PC-9 (cell line): ENCODE data around the gene CCDC88C. TPM values are rescaled to one million over a fixed set of nuclear protein-coding genes. Genes with fewer than 3 reads are reported as not detected.

ENCODE experiments used
- BruUV-seq: library from RNA; stranded (reverse); fragments of 400-500 nt; replicated peaks from 2 replicates; lab custom pipeline; 2021; lab: Mats Ljungman, UMichigan
- CTCF ChIA-PET: fragments of 300-600 bp; sonication (Branson Sonifier 250); formaldehyde crosslinking; loops from one replicate; lab custom pipeline; 2022; ENCODE audit warnings: antibody characterized with exemption; lab: Charles Lee
- POLR2A ChIA-PET: fragments of 300-600 bp; sonication (Branson Sonifier 250); formaldehyde crosslinking; loops from one replicate; lab custom pipeline; 2022; ENCODE audit warnings: antibody characterized with exemption; ENCODE audit not compliant: unreplicated experiment; lab: Charles Lee
- DNase-seq, 2 experiments: peaks; one replicate each; pipeline versions ENCODE4 v3.0.0 to v3.0.0-alpha.2; 2015 to 2022; ENCODE audit warnings: mixed read lengths in 1 of 2
- H2AFZ ChIP-seq: fragments of 200-600 bp; sonication (generic); 2 replicates; pipeline ENCODE4 v1.8.1; 2017; ENCODE audit warnings: antibody characterized with exemption
- H3F3A ChIP-seq: fragments of 200-600 bp; sonication (generic); 2 replicates; pipeline ENCODE4 v1.8.1; 2017; ENCODE audit warnings: antibody characterized with exemption, mild to moderate bottlenecking, low read depth; ENCODE audit not compliant: insufficient read depth
- H3K27ac ChIP-seq: fragments of 200-600 bp; sonication (generic); 2 replicates; pipeline ENCODE4 v1.6.1; 2016; ENCODE audit warnings: mixed run types
- H3K27me3 ChIP-seq: fragments of 200-600 bp; sonication (generic); 2 replicates; pipeline ENCODE4 v1.6.1; 2016; ENCODE audit warnings: low read depth, mixed run types; ENCODE audit not compliant: insufficient read depth
- H3K36me3 ChIP-seq: fragments of 200-600 bp; sonication (generic); 2 replicates; pipeline ENCODE4 v1.6.1; 2016; ENCODE audit warnings: low read depth, mixed run types
- H3K4me1 ChIP-seq: fragments of 200-600 bp; sonication (generic); replicated peaks from 2 replicates; pipeline ENCODE4 v1.6.1; 2016; ENCODE audit warnings: mixed run types; ENCODE audit not compliant: insufficient read depth
- H3K4me2 ChIP-seq: fragments of 200-600 bp; sonication (generic); 2 replicates; pipeline ENCODE4 v1.6.1; 2017; ENCODE audit warnings: mixed run types
- H3K4me3 ChIP-seq: fragments of 200-600 bp; sonication (generic); 2 replicates; pipeline ENCODE4 v1.6.1; 2016; ENCODE audit warnings: mixed run types
- H3K79me2 ChIP-seq: fragments of 200-600 bp; sonication (generic); 2 replicates; pipeline ENCODE4 v1.6.1; 2017; ENCODE audit warnings: low read depth, mixed run types
- H3K9me2 ChIP-seq: fragments of 200-600 bp; sonication (generic); 2 replicates; pipeline ENCODE4 v1.8.1; 2017; ENCODE audit warnings: mild to moderate bottlenecking; ENCODE audit not compliant: insufficient read depth
- H3K9me3 ChIP-seq: fragments of 200-600 bp; sonication (generic); 2 replicates; pipeline ENCODE4 v1.8.1; 2016; ENCODE audit warnings: low read depth; ENCODE audit not compliant: insufficient read depth
- H4K20me1 ChIP-seq: fragments of 200-600 bp; sonication (generic); 2 replicates; pipeline ENCODE4 v1.8.1; 2017; ENCODE audit not compliant: insufficient read depth
- EZH2 ChIP-seq: fragments of 200-600 bp; sonication (generic); IDR thresholded peaks from 2 replicates; pipeline ENCODE4 v1.8.0; 2017; ENCODE audit warnings: antibody characterized with exemption, low read depth
- intact Hi-C: fragments of 100-400 bp; cut with micrococcal nuclease; formaldehyde crosslinking; loops from one replicate; pipeline ENCODE4 v1.10.0; 2022; ENCODE audit not compliant: unreplicated experiment
- total RNA-seq: library from RNA; stranded (reverse); gene quantifications from 2 replicates; pipeline ENCODE4 v1.2.3, GENCODE V29; 2021
- TF ChIP-seq, protein P1 (sequence below): fragments of 200-600 bp; sonication (generic); conservative IDR thresholded peaks from 2 replicates; pipeline ENCODE4 v1.6.1; 2017; ENCODE audit warnings: mixed run types, antibody characterized with exemption, mild to moderate bottlenecking, moderate library complexity

Gene CCDC88C
- total RNA-seq, 1 experiment from 2014 or later = 7.4 TPM

DNA sequence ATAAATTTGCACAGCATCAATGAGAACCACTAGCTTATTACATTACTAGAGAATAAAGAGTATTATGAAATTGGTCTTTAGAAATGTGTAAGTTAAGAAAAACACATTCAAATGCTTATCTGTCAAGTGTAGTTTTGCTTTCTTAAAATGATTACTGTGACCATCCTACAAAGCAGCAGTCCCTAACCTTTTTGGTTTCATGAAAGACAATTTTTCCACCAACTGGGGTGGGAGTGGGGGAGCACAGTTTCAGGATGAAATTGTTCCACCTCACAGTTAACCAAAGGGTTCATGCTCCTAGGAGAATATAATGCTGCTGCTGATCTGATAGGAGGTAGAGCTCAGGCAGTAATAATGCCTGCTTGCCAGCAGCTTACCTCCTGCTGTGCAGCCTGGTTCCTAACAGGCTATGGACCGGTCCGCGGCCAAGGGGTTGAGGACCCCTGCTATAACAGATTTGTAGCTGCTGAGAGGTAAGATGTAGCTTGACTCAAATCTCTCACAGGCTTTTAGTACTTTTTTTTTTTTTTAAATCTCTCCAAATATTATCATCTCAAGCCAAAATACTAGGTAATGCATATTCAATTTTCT, 47.1 kb upstream of the CCDC88C start:
- Histone ChIP-seq H3K79me2 (no peaks in the 10 kb centered on the region), H3K27me3 (no peaks in the 10 kb centered on the region), H4K20me1 (0 out of 2 replicates have a peak, but pooled peaks cover 2% of the 10 kb centered on the region), H3K9me2 (no peaks in the 10 kb centered on the region), H3K4me2 (no peak overlapping the region), H3K4me1 (no peaks in the 10 kb centered on the region), H3K27ac (no peak overlapping the region), H3K36me3 (peaks cover 17% of the 10 kb centered on the region), H2AFZ (no peak overlapping the region), H3F3A (no peaks in the 10 kb centered on the region), H3K9me3 (no peaks in the 10 kb centered on the region), H3K4me3 (no peak overlapping the region)
- ChIA-PET POLR2A (interaction anchor here (0.7 kb wide), 1 partner anchor 47 kb away, joined by 8 read pairs; no protein-coding TSS in a partner anchor), CTCF (no interaction called here)
- TF ChIP-seq, protein P1, sequence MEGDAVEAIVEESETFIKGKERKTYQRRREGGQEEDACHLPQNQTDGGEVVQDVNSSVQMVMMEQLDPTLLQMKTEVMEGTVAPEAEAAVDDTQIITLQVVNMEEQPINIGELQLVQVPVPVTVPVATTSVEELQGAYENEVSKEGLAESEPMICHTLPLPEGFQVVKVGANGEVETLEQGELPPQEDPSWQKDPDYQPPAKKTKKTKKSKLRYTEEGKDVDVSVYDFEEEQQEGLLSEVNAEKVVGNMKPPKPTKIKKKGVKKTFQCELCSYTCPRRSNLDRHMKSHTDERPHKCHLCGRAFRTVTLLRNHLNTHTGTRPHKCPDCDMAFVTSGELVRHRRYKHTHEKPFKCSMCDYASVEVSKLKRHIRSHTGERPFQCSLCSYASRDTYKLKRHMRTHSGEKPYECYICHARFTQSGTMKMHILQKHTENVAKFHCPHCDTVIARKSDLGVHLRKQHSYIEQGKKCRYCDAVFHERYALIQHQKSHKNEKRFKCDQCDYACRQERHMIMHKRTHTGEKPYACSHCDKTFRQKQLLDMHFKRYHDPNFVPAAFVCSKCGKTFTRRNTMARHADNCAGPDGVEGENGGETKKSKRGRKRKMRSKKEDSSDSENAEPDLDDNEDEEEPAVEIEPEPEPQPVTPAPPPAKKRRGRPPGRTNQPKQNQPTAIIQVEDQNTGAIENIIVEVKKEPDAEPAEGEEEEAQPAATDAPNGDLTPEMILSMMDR = no peak
- TF ChIP-seq EZH2 = no peak
- BruUV-seq = no TSS peak
- intact Hi-C loops = no loop called here
- DNase-seq = no peak

DNA sequence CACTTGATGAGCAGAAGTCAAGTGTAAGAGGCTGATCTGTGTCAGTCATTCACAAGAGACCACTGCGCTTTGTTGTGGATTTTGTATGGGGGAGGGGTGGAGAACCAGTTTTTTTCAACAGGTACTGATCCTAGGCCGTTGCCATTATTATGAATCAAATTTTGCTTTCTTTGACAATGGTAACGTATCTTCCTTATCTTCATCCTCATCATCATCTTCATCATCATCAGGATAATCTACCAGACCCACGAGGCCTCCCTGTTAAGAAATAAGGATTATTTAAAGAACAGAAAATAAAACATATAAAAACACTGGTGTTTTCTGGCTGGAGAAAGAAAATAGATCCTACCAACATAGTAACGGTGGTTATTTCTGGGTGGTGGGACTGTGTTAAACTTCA, 41.0 kb upstream of the CCDC88C start:
- intact Hi-C loops = no loop called here
- H3K36me3 ChIP-seq = peaks cover 12% of the 10 kb centered on the region
- no peak overlapping the region for H2AFZ ChIP-seq
- TF ChIP-seq, protein P1 = no peak
- TF ChIP-seq EZH2 = no peak
- ChIA-PET CTCF (no interaction called here), POLR2A (no interaction called here)
- H3K27me3 ChIP-seq = no peaks in the 10 kb centered on the region
- no peaks in the 10 kb centered on the region for H4K20me1 ChIP-seq
- no peaks in the 10 kb centered on the region for H3K79me2 ChIP-seq
- H3K27ac ChIP-seq = no peak overlapping the region
- no peaks in the 10 kb centered on the region for H3K9me3 ChIP-seq
- H3K4me3 ChIP-seq = no peak overlapping the region
- no peak overlapping the region for H3K4me2 ChIP-seq
- DNase-seq = no peak
- no peaks in the 10 kb centered on the region for H3K4me1 ChIP-seq
- H3K9me2 ChIP-seq = no peaks in the 10 kb centered on the region
- H3F3A ChIP-seq = no peaks in the 10 kb centered on the region
- BruUV-seq = no TSS peak

DNA sequence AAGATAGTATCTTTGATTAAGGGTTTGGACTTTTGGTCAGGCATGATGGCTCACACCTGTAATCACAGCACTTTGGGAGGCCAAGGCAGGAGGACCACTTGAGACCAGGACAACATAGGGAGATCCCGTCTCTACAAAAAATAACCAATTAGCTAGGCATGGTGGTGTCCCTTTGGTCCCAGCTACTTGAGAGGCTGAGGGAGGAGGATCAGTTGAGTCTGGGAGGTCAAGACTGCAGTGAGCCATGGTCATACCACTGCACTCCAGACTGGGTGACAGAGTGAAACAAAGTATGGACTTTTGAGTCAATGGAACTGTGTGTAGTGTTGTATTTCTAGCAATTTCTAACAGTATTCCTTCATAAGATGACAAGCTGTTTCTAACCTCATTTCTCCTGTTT, 38.7 kb upstream of the CCDC88C start:
- no peak for TF ChIP-seq EZH2
- TF ChIP-seq, protein P1 = no peak
- no peak overlapping the region for H2AFZ ChIP-seq
- H3K4me2 ChIP-seq = no peak overlapping the region
- H3K27ac ChIP-seq = no peak overlapping the region
- no peak for DNase-seq
- H3F3A ChIP-seq = no peaks in the 10 kb centered on the region
- ChIA-PET POLR2A (no interaction called here), CTCF (no interaction called here)
- H3K4me3 ChIP-seq = no peak overlapping the region
- H3K36me3 ChIP-seq = no peaks in the 10 kb centered on the region
- H3K9me3 ChIP-seq = no peaks in the 10 kb centered on the region
- intact Hi-C loops = no loop called here
- no TSS peak for BruUV-seq
- H3K9me2 ChIP-seq = no peaks in the 10 kb centered on the region
- H4K20me1 ChIP-seq = no peaks in the 10 kb centered on the region
- H3K4me1 ChIP-seq = no peaks in the 10 kb centered on the region
- H3K27me3 ChIP-seq = no peaks in the 10 kb centered on the region
- no peaks in the 10 kb centered on the region for H3K79me2 ChIP-seq
